Body of pancreas (tissue), 4 donors: ENCODE data around the gene MCAM. TPM values are rescaled to one million over a fixed set of nuclear protein-coding genes. Genes with fewer than 3 reads are reported as not detected.

Source experiments
- ATAC-seq: fragments of 150-250 bp; one replicate; pipeline ENCODE4 v1.9.1; 2016
- DNase-seq, 4 donors: peaks; one replicate each; pipeline ENCODE4 v3.0.0-alpha.2; 2019
- H3K27ac ChIP-seq, 4 donors: fragments of 200-600 bp; sonication (generic); 1 replicate in 3 of 4; 2 replicates in 1 of 4; pipeline versions ENCODE4 v1.5.1 to v1.6.1; 2016 to 2019; ENCODE audit warnings: mild to moderate bottlenecking in 1 of 4, mixed read lengths in 1 of 4, moderate library complexity in 1 of 4
- H3K27me3 ChIP-seq, 2 donors: fragments of 200-600 bp; sonication (generic); one replicate each; pipeline ENCODE4 v1.6.0; 2016; ENCODE audit warnings: mild to moderate bottlenecking in 1 of 2
- H3K36me3 ChIP-seq, 2 donors: fragments of 200-600 bp; sonication (generic); replicated peaks in 1 of 2; 2 replicates each; pipeline ENCODE4 v1.5.1; 2016; ENCODE audit warnings: low read depth in 2 of 2; ENCODE audit not compliant: insufficient read depth in 1 of 2
- H3K4me1 ChIP-seq: fragments of 200-600 bp; sonication (generic); one replicate; pipeline ENCODE4 v1.6.0; 2016
- H3K4me3 ChIP-seq, 2 donors: fragments of 200-600 bp; sonication (generic); 1 replicate in 1 of 2; 2 replicates in 1 of 2; pipeline ENCODE4 v1.5.1; 2016 to 2019
- H3K9me3 ChIP-seq, 3 donors: fragments of 200-600 bp; sonication (generic); 1 replicate in 2 of 3; 2 replicates in 1 of 3; pipeline ENCODE4 v1.5.1; 2016
- CTCF ChIP-seq, 7 experiments: fragments of 450-650 bp in 4 of 7; fragments of 200-600 bp in 3 of 7; sonication (generic) in 3 of 7; IDR thresholded peaks; one replicate each; pipeline ENCODE4 v1.5.1; 2016 to 2019; ENCODE audit warnings: antibody characterized with exemption in 7 of 7
- POLR2A ChIP-seq, 3 donors: fragments of 450-650 bp; IDR thresholded peaks; one replicate each; pipeline ENCODE4 v1.6.1; 2016; ENCODE audit warnings: antibody characterized with exemption in 3 of 3, mild to moderate bottlenecking in 2 of 3
- WGBS, 2 donors: methylation state at CpG; one replicate each; pipeline ENCODE4 v1.1.5; 2017; 5-methylcytosine and 5-hydroxymethylcytosine counted together
- intact Hi-C: fragments of 100-400 bp; cut with DNase I; formaldehyde crosslinking; loops from one replicate; pipeline ENCODE4 v1.15.1; 2023
- total RNA-seq, 2 donors: library from RNA; depleted of rRNA; stranded (reverse); fragments of >200 nt; gene quantifications; one replicate each; pipeline ENCODE4 v1.1.0, GENCODE V29; 2016

MCAM gene
- total RNA-seq, 2 donors from 2014 or later, result 75.0 to 205 TPM

- Histone ChIP-seq H3K9me3 (no peaks in the 10 kb centered on the region), H3K4me3 (no peak overlapping the region), H3K36me3 (no peaks in the 10 kb centered on the region), H3K27me3 (no peaks in the 10 kb centered on the region), H3K27ac (no peak overlapping the region), H3K4me1 (peaks cover 10% of the 10 kb centered on the region)
- DNase-seq (no peak), ATAC-seq (no peak)
- no peak for TF ChIP-seq CTCF (IDR thresholded peaks at IDR 0.05)
- 50 to 56% methylated on average over 2 of the region's 2 CpGs for WGBS, 2 donors
- intact Hi-C loops, result no loop called here
Observed at GRCh38 chr11:119351232-119351631, 34.3 kb upstream of the MCAM start.

GRCh38 chr11:119350302-119350701, 33.4 kb upstream of the MCAM start:
- Histone ChIP-seq H3K27ac (no peak overlapping the region), H3K4me1 (peaks cover 10% of the 10 kb centered on the region), H3K9me3 (no peaks in the 10 kb centered on the region), H3K36me3 (no peaks in the 10 kb centered on the region), H3K27me3 (no peaks in the 10 kb centered on the region), H3K4me3 (no peak overlapping the region)
- intact Hi-C loops, result no loop called here
- 82 to 88% methylated on average over 4 to 6 of the region's 6 CpGs for WGBS, 2 donors
- ATAC-seq, result no peak
- TF ChIP-seq CTCF (IDR thresholded peaks at IDR 0.05) (no peak), POLR2A (IDR thresholded peaks at IDR 0.05) (no peak)
- DNase-seq, result no peak

GRCh38 chr11:119347940-119348605, 31.1 kb upstream of the MCAM start:
- intact Hi-C loops, result no loop called here
- DNase-seq, result no peak

GRCh38 chr11:119347242-119347641, 30.3 kb upstream of the MCAM start:
- no peak overlapping the region for H3K27ac ChIP-seq
- DNase-seq (no peak), ATAC-seq (peak; percentile 19)
- no peaks in the 10 kb centered on the region for H3K36me3 ChIP-seq
- H3K4me3 ChIP-seq, result no peak overlapping the region
- TF ChIP-seq CTCF (IDR thresholded peaks at IDR 0.05) (no peak), POLR2A (IDR thresholded peaks at IDR 0.05) (no peak)
- no peaks in the 10 kb centered on the region for H3K9me3 ChIP-seq
- intact Hi-C loops, result no loop called here
- no peaks in the 10 kb centered on the region for H3K27me3 ChIP-seq
- WGBS, 2 donors, result 67 to 73% methylated on average over 2 of the region's 2 CpGs
- H3K4me1 ChIP-seq, result no peaks in the 10 kb centered on the region

More at GRCh38 chr11:119347940-119348605, 31.1 kb upstream of the MCAM start:
- ATAC-seq, result no peak
- Histone ChIP-seq H3K27me3 (no peaks in the 10 kb centered on the region), H3K27ac (no peak overlapping the region), H3K4me3 (no peak overlapping the region), H3K4me1 (peaks cover 5% of the 10 kb centered on the region), H3K36me3 (no peaks in the 10 kb centered on the region), H3K9me3 (no peaks in the 10 kb centered on the region)
- WGBS, 2 donors, result 79 to 84% methylated on average over 9 to 16 of the region's 16 CpGs
- TF ChIP-seq POLR2A (IDR thresholded peaks at IDR 0.05) (no peak), CTCF (IDR thresholded peaks at IDR 0.05) (no peak)

GRCh38 chr11:119346605-119347004, 29.7 kb upstream of the MCAM start, which contains the start of gene MFRP:
TSS of gene MFRP (minus strand) at chr11:119346705. CDS start at chr11:119346513, 192 bp downstream.
- Histone ChIP-seq H3K27ac (no peak within 1 kb of the TSS), H3K27me3 (no peaks in the 10 kb centered on the region), H3K36me3 (no peaks in the 10 kb centered on the region), H3K4me3 (no peak within 1 kb of the TSS), H3K4me1 (peaks cover 3% of the 10 kb centered on the region), H3K9me3 (no peaks in the 10 kb centered on the region)
- intact Hi-C loops, result no loop called here
- WGBS, 2 donors, result 44 to 48% methylated on average over 6 of the region's 6 CpGs
- TF ChIP-seq CTCF (IDR thresholded peaks at IDR 0.05), result no peak
- TF ChIP-seq POLR2A (IDR thresholded peaks at IDR 0.05), result no peak
- ATAC-seq (no peak), DNase-seq (no peak)
